Erythroblast (primary cell): ENCODE measurements around the gene TM2D1.

Source experiments
- GATA1 ChIP-seq: IDR thresholded peaks from 2 replicates; pipeline ENCODE4 v1.6.1; 2011; ENCODE audit warnings: low read depth, mild to moderate bottlenecking, control low read depth, low read length, moderate library complexity
- POLR2A ChIP-seq: IDR thresholded peaks from 2 replicates; pipeline ENCODE4 v1.6.1; 2011; ENCODE audit warnings: mild to moderate bottlenecking, low read length

GRCh38 chr1:61699911-61700851 is 24.8 kb downstream of the TM2D1 start:
- TF ChIP-seq POLR2A, result no peak
- no peak for TF ChIP-seq GATA1
